HepG2 (cell line): ENCODE results near the gene IGF2BP3.

Experiments used
- CTCF ChIP-seq: sonication (generic); formaldehyde crosslinking; IDR thresholded peaks from 2 replicates; pipeline ENCODE4 v1.5.0; 2020; ENCODE audit warnings: mild to moderate bottlenecking, missing genetic modification reagents, moderate library complexity
- ZNF274 ChIP-seq: sonication (generic); formaldehyde crosslinking; IDR thresholded peaks from 2 replicates; pipeline ENCODE4 v1.5.1; 2020; ENCODE audit warnings: mild to moderate bottlenecking, missing genetic modification reagents

GRCh38 chr7:23380961-23381360 lies 89.3 kb downstream of the IGF2BP3 start:
- TF ChIP-seq CTCF (CRISPR knock-in tag) = no peak
- TF ChIP-seq ZNF274 = no peak
